Cardiac fibroblast (primary cell): ENCODE data around the gene HDHD2.

Experiments
- DNase-seq, 2 donors: peaks; one replicate each; pipeline versions ENCODE4 v3.0.0 to v3.0.0-alpha.2; 2010; ENCODE audit warnings: low read depth in 2 of 2
- H3K4me3 ChIP-seq, 2 donors: replicated peaks in 1 of 2; 1 replicate in 1 of 2; 2 replicates in 1 of 2; pipeline ENCODE4 v1.5.1; 2011; ENCODE audit warnings: low read depth in 2 of 2, low read length in 2 of 2, mild to moderate bottlenecking in 2 of 2, moderate library complexity in 1 of 2
- TF ChIP-seq, protein P1 (sequence below): IDR thresholded peaks from one replicate; pipeline ENCODE4 v1.5.1; 2011; ENCODE audit warnings: low read depth, mild to moderate bottlenecking, low read length, inconsistent platforms

Gene HDHD2

DNA sequence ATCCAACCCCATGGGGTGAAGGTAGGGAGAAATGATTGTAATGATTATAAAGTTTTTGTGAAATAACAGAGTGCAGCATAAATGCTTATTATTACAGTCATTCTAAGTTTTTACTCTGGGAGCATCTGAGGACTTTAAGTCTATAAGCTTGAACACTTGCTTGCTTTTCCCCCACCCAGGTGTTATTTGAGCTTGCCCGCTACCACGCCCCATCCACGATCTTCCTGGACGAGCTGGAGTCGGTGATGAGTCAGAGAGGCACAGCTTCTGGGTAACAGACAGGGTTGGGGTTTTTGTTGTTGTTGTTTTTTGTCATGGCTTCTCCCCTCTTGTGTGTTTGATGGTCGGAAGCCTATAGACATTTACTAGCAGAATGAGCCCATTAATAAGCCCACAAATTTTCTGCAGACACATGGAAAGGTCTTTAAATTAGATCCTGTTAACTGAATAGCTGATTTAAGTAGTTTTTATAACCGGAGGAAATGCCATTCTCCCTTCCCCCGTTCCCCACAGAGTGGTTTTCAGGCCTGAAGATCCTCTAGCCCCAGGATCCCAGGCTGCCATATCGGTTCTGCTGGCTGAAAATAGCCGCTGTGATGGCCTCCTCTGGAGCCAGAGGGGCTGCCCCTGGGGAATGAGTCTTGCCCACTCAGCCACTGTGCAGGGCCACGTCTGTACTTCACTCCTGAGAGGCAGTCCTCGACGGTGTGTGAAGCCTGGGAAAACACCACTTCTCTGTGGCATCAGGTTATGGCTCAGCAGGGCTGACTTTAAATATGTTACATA, 75.0 kb downstream of the HDHD2 start:
- TF ChIP-seq, protein P1, sequence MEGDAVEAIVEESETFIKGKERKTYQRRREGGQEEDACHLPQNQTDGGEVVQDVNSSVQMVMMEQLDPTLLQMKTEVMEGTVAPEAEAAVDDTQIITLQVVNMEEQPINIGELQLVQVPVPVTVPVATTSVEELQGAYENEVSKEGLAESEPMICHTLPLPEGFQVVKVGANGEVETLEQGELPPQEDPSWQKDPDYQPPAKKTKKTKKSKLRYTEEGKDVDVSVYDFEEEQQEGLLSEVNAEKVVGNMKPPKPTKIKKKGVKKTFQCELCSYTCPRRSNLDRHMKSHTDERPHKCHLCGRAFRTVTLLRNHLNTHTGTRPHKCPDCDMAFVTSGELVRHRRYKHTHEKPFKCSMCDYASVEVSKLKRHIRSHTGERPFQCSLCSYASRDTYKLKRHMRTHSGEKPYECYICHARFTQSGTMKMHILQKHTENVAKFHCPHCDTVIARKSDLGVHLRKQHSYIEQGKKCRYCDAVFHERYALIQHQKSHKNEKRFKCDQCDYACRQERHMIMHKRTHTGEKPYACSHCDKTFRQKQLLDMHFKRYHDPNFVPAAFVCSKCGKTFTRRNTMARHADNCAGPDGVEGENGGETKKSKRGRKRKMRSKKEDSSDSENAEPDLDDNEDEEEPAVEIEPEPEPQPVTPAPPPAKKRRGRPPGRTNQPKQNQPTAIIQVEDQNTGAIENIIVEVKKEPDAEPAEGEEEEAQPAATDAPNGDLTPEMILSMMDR, result no peak
- no peak overlapping the region for H3K4me3 ChIP-seq
- DNase-seq, result peak in 1 of 2 donors; percentile 29

DNA sequence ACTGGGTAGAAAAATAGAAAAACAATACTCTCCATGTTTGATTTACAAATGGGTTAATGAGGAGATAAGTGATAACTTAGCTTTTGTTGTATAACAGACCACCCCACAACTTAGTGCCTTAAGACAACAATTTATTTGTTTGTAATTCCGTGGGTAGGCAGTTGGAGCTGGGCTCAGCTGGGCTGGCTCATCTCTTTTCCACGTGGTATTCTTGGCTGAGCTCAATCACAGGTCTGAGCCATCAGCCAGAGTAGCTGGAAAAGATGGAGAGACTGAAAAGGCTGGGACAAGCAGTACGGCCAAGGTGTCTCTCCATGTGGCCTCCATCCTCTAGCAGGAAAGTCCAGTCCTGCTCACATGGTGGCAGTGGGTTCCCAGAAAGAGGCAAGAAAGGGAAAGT, 82.7 kb downstream of the HDHD2 start:
- TF ChIP-seq, protein P1, result no peak

DNA sequence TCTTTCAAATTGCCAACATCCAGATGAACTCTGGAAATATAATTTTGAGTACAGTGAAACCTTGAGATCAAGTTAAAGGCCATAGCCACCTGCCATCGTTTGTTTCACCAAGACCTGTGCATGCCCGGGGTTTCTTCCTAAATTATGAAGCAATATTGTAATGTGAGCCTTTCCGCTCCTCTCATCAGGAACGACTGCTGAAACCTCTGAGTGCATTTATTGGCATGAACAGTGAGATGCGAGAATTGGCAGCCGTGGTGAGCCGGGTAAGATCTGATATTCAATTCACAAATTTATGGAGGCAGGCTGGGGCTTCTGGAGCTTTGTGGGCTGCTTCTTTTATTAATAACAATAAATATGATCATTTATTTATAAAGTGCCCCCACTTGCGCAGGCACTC, 87.2 kb downstream of the HDHD2 start:
- H3K4me3 ChIP-seq, result no peak overlapping the region
- TF ChIP-seq, protein P1, result no peak
- no peak for DNase-seq

More for the DNA sequence above, 82.7 kb downstream of the HDHD2 start:
- DNase-seq, result no peak
- H3K4me3 ChIP-seq, result no peak overlapping the region

DNA sequence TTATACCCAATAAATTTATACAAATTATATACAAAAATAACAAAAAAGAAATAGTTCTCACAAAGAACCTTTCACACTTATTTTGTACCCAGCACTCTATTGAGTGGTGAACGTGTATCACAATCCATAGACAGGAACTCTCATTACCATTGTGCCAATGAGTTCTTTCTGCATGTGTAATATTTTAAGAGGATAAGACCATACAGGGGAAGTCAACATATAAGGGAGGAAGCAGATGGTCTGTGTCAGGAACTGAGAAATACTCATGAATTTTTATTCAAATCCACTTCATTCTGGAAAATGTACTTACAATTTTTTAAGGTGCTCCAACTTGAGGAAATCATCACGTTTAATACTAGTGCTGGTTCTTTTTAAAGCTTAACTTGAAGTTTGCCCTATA, 87.8 kb downstream of the HDHD2 start:
- no peak for DNase-seq
- TF ChIP-seq, protein P1, result no peak

More for the DNA sequence above, 87.8 kb downstream of the HDHD2 start:
- no peak overlapping the region for H3K4me3 ChIP-seq
